ENCODE results near the gene VARS1. TPM values are rescaled to one million over a fixed set of nuclear protein-coding genes. Genes with fewer than 3 reads are reported as not detected.
A peak's percentile ranks its signal among the peaks of the same experiment; 100 is the strongest.

Gene VARS1
- total and polyA plus RNA-seq, 2 experiments from 2014 or later: 39.1 to 47.6 TPM

- in situ Hi-C loops (cut with MboI): no loop called here
- H3K36me3 ChIP-seq (ENCODE audit: low read depth): no peaks in the 10 kb centered on the region
- TF ChIP-seq EZH2phosphoT487 (IDR thresholded peaks at IDR 0.05; ENCODE audit: insufficient read depth, low read depth) (no peak), EZH2 (IDR thresholded peaks at IDR 0.05; ENCODE audit: insufficient read depth, poor library complexity, severe bottlenecking) (no peak)
- WGBS, 2 experiments (ENCODE audit: low coverage in 1 of 2, low lambda C conversion rate in 2 of 2, missing lambda C conversion rate in 2 of 2): 90 to 95% methylated on average over 3 to 4 of the region's 4 CpGs
- H3K4me2 ChIP-seq (ENCODE audit: unreplicated experiment): no peak overlapping the region
- H3K9me2 ChIP-seq (ENCODE audit: insufficient read depth): no peaks in the 10 kb centered on the region
- no peaks in the 10 kb centered on the region for H3F3A ChIP-seq (ENCODE audit: insufficient read depth)
- H3K27me3 ChIP-seq (replicated peaks; ENCODE audit: insufficient read depth): no peaks in the 10 kb centered on the region
- H3K27ac ChIP-seq: no peak overlapping the region
- H3K9ac ChIP-seq: no peak overlapping the region
- no peak overlapping the region for H2AFZ ChIP-seq
- peaks cover 9% of the 10 kb centered on the region for H3K4me1 ChIP-seq (ENCODE audit: insufficient read depth)
- no peaks in the 10 kb centered on the region for H3K9me3 ChIP-seq (ENCODE audit: low read depth)
- H4K20me1 ChIP-seq (ENCODE audit: insufficient read depth): no peaks in the 10 kb centered on the region
- H3K4me3 ChIP-seq: no peak overlapping the region
- DNase-seq: no peak
- H3K79me2 ChIP-seq (ENCODE audit: insufficient read depth): no peaks in the 10 kb centered on the region
Observed at GRCh38 chr6:31764198-31764597, 31.4 kb downstream of the VARS1 start.

- H3K9me3 ChIP-seq (ENCODE audit: low read depth): no peaks in the 10 kb centered on the region
- no peak for TF ChIP-seq EZH2phosphoT487 (IDR thresholded peaks at IDR 0.05; ENCODE audit: insufficient read depth, low read depth)
- no peak for TF ChIP-seq EZH2 (IDR thresholded peaks at IDR 0.05; ENCODE audit: insufficient read depth, poor library complexity, severe bottlenecking)
- no peaks in the 10 kb centered on the region for H4K20me1 ChIP-seq (ENCODE audit: insufficient read depth)
- no peak overlapping the region for H3K4me2 ChIP-seq (ENCODE audit: unreplicated experiment)
- H3K4me3 ChIP-seq: no peak overlapping the region
- H3K79me2 ChIP-seq (ENCODE audit: insufficient read depth): no peaks in the 10 kb centered on the region
- H3F3A ChIP-seq (ENCODE audit: insufficient read depth): no peaks in the 10 kb centered on the region
- WGBS, 2 experiments (ENCODE audit: low coverage in 1 of 2, low lambda C conversion rate in 2 of 2, missing lambda C conversion rate in 2 of 2): 0 to 14% methylated on average over 1 of the region's 1 CpG
- DNase-seq: peak; percentile 69
- H2AFZ ChIP-seq: no peak overlapping the region
- H3K9ac ChIP-seq: 0 out of 2 replicates have a peak overlapping the region, but pooled peaks have one; percentile 15
- no peaks in the 10 kb centered on the region for H3K9me2 ChIP-seq (ENCODE audit: insufficient read depth)
- H3K36me3 ChIP-seq (ENCODE audit: low read depth): no peaks in the 10 kb centered on the region
- no peaks in the 10 kb centered on the region for H3K27me3 ChIP-seq (replicated peaks; ENCODE audit: insufficient read depth)
- H3K4me1 ChIP-seq (ENCODE audit: insufficient read depth): peaks cover 9% of the 10 kb centered on the region
- no peak overlapping the region for H3K27ac ChIP-seq
- in situ Hi-C loops (cut with MboI): no loop called here
Observed at GRCh38 chr6:31763619-31763940, 32.0 kb downstream of the VARS1 start.

DNA sequence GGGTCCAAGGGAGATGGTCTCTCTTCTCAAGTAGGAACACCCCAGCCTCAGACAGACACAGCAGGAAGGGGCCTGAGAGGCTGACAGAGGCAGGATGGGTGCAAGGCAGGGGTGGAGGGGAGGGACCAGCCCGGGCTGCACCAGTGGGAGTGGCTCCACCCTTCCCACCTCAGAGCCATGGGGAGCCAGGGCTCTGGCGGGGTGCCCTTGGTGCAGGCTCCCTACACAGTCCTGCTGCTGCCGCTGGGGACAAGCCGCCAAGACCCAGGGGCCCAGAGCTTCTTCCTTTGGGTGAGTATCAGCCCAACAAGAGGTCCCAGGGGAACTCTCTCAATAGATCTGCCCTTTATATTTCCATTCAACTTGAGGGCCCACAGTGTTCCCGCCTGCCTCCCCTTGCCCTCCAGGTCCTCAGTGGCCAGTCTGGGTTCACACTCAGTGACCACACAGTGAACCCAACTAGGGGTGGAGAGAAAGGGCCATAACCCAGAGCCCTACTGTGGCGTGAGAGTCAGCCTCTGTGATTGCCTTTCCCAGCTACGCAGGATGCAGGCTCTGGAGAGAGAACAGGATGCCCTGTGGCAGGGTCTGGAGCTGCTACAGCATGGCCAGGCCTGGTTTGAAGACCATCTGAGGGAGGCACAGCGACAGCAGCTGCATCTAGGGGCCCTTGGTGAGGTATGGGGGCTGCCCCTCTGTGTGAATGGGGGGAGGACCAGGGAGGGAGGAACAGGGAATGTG, 32.5 kb downstream of the VARS1 start:
- no peaks in the 10 kb centered on the region for H3F3A ChIP-seq (ENCODE audit: insufficient read depth)
- H3K9ac ChIP-seq: 0 out of 2 replicates have a peak overlapping the region, but pooled peaks have one; percentile 15
- in situ Hi-C loops (cut with MboI): no loop called here
- H2AFZ ChIP-seq: no peak overlapping the region
- no peak overlapping the region for H3K4me2 ChIP-seq (ENCODE audit: unreplicated experiment)
- TF ChIP-seq EZH2phosphoT487 (IDR thresholded peaks at IDR 0.05; ENCODE audit: insufficient read depth, low read depth) (no peak), EZH2 (IDR thresholded peaks at IDR 0.05; ENCODE audit: insufficient read depth, poor library complexity, severe bottlenecking) (no peak)
- no peaks in the 10 kb centered on the region for H3K79me2 ChIP-seq (ENCODE audit: insufficient read depth)
- no peaks in the 10 kb centered on the region for H3K27me3 ChIP-seq (replicated peaks; ENCODE audit: insufficient read depth)
- H3K9me2 ChIP-seq (ENCODE audit: insufficient read depth): no peaks in the 10 kb centered on the region
- no peak overlapping the region for H3K4me3 ChIP-seq
- H3K36me3 ChIP-seq (ENCODE audit: low read depth): no peaks in the 10 kb centered on the region
- WGBS, 2 experiments (ENCODE audit: low coverage in 1 of 2, low lambda C conversion rate in 2 of 2, missing lambda C conversion rate in 2 of 2): 85 to 88% methylated on average over 7 to 8 of the region's 8 CpGs
- no peak for DNase-seq
- H3K4me1 ChIP-seq (ENCODE audit: insufficient read depth): peaks cover 9% of the 10 kb centered on the region
- H4K20me1 ChIP-seq (ENCODE audit: insufficient read depth): no peaks in the 10 kb centered on the region
- H3K9me3 ChIP-seq (ENCODE audit: low read depth): no peaks in the 10 kb centered on the region
- H3K27ac ChIP-seq: no peak overlapping the region

GRCh38 chr6:31762356-31762755, 33.2 kb downstream of the VARS1 start, which contains the start of gene SAPCD1:
Gene SAPCD1 (plus strand): TSS chr6:31762656. CDS start chr6:31763055, 399 bp downstream.
- Histone ChIP-seq H3K4me3 (no peak within 1 kb of the TSS), H3K4me1 (ENCODE audit: insufficient read depth) (peaks cover 9% of the 10 kb centered on the region), H4K20me1 (ENCODE audit: insufficient read depth) (no peaks in the 10 kb centered on the region), H3K79me2 (ENCODE audit: insufficient read depth) (no peaks in the 10 kb centered on the region), H3K4me2 (ENCODE audit: unreplicated experiment) (no peak within 1 kb of the TSS), H2AFZ (no peak within 1 kb of the TSS), H3K36me3 (ENCODE audit: low read depth) (no peaks in the 10 kb centered on the region), H3K27ac (no peak within 1 kb of the TSS), H3K9me2 (ENCODE audit: insufficient read depth) (no peaks in the 10 kb centered on the region), H3K27me3 (replicated peaks; ENCODE audit: insufficient read depth) (no peaks in the 10 kb centered on the region), H3F3A (ENCODE audit: insufficient read depth) (no peaks in the 10 kb centered on the region), H3K9me3 (ENCODE audit: low read depth) (no peaks in the 10 kb centered on the region), H3K9ac (0 out of 2 replicates have a peak within 1 kb of the TSS, but pooled peaks have one; percentile 15)
- 78 to 83% methylated on average over 4 of the region's 4 CpGs for WGBS, 2 experiments (ENCODE audit: low coverage in 1 of 2, low lambda C conversion rate in 2 of 2, missing lambda C conversion rate in 2 of 2)
- in situ Hi-C loops (cut with MboI): no loop called here
- DNase-seq: no peak
- TF ChIP-seq EZH2 (IDR thresholded peaks at IDR 0.05; ENCODE audit: insufficient read depth, poor library complexity, severe bottlenecking): no peak
- no peak for TF ChIP-seq EZH2phosphoT487 (IDR thresholded peaks at IDR 0.05; ENCODE audit: insufficient read depth, low read depth)
